ENCODE results near the gene TP53RK.

TP53RK gene

DNA sequence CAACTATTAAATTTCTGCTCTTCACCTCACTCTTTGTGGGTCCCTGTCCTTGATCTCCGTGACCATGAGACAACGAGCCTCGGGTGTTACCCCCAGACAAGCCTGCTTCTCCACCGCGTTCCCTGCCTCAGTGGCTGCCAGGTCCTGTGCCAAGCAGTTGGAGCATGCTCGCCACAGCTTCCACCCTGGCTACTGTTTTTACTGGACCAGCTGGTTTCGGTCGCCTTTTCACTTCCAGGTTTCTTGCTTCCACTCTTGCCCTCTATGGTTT lies 5.6 kb downstream of the TP53RK start:
- TF ChIP-seq, protein P1, sequence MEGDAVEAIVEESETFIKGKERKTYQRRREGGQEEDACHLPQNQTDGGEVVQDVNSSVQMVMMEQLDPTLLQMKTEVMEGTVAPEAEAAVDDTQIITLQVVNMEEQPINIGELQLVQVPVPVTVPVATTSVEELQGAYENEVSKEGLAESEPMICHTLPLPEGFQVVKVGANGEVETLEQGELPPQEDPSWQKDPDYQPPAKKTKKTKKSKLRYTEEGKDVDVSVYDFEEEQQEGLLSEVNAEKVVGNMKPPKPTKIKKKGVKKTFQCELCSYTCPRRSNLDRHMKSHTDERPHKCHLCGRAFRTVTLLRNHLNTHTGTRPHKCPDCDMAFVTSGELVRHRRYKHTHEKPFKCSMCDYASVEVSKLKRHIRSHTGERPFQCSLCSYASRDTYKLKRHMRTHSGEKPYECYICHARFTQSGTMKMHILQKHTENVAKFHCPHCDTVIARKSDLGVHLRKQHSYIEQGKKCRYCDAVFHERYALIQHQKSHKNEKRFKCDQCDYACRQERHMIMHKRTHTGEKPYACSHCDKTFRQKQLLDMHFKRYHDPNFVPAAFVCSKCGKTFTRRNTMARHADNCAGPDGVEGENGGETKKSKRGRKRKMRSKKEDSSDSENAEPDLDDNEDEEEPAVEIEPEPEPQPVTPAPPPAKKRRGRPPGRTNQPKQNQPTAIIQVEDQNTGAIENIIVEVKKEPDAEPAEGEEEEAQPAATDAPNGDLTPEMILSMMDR (IDR thresholded peaks at IDR 0.05; ENCODE audit: insufficient read depth, low read depth, low read length, missing control alignments): no peak
- DNase-seq (ENCODE audit: low read depth): peak; percentile 26
- H3K4me3 ChIP-seq (ENCODE audit: low read depth, low read length): no peak overlapping the region

DNA sequence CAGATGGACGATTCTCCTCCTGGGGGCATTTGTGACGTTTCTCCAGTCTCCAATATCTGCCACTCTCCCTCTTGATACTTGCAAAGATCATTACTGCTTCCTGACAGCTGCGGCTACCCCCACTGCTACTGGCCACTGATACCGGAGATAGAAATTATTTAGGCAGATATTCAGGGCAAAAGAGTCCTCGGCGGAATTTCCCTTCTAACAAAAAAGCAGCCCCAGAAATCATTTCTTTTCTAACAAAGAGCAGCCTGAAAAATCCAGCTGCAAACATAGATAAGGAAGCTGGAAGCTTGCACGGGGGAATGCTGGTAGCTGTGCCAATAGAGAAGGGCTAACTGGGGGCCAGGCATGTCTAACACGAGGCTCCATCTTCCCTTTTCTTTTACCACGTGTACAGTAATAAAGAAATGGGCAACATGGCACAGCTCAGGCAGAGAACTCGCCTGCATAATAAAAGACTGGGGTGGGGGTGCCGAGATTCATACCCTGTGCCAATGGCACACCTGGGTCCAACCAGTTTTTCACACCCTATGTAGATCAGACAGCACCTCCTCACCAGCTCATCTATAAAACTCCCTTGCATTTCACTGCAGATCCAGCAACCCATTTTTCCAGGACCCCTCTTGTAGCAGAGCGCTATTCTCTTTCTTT lies 6.1 kb downstream of the TP53RK start:
- H3K4me3 ChIP-seq (ENCODE audit: low read depth, low read length): no peak overlapping the region
- no peak for DNase-seq (ENCODE audit: low read depth)
- TF ChIP-seq, protein P1 (IDR thresholded peaks at IDR 0.05; ENCODE audit: insufficient read depth, low read depth, low read length, missing control alignments): no peak

DNA sequence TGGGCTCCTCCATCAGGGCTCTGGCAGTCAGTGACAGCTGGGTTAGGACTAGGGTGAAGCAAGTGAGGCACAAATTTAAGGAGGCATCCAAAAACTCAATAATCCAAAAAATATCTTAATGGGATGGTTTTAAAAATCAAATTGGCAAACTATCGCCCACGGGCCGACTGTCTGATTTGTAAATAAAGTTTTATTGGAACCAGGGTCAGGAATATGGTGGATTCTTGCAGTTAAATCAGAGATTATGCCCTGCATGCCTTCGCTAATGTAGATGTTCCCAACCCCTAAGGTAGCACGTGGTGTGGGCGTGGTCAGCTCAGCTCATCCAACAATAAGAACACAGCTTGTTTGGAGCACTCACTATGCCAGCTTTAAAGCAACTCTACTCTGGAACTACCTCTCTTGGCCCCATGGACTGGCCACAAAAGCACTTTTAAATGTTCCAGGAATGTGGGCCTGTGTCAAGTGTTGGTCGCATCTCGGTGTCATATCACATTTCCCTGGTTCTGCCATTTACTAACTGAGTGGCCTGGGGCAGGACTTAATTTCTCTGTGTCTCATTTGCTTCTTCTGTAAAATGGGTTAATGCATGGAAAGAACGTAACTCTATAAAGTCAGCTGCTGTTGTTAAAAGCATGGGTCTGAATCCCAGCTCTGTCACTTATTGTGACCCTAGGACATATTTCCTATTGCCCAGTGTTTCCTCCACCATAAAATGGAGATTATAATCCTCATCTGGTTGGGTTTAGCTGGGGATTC lies 7.0 kb downstream of the TP53RK start:
- no peak overlapping the region for H3K4me3 ChIP-seq (ENCODE audit: low read depth, low read length)
- TF ChIP-seq, protein P1 (IDR thresholded peaks at IDR 0.05; ENCODE audit: insufficient read depth, low read depth, low read length, missing control alignments): no peak
- no peak for DNase-seq (ENCODE audit: low read depth)

DNA sequence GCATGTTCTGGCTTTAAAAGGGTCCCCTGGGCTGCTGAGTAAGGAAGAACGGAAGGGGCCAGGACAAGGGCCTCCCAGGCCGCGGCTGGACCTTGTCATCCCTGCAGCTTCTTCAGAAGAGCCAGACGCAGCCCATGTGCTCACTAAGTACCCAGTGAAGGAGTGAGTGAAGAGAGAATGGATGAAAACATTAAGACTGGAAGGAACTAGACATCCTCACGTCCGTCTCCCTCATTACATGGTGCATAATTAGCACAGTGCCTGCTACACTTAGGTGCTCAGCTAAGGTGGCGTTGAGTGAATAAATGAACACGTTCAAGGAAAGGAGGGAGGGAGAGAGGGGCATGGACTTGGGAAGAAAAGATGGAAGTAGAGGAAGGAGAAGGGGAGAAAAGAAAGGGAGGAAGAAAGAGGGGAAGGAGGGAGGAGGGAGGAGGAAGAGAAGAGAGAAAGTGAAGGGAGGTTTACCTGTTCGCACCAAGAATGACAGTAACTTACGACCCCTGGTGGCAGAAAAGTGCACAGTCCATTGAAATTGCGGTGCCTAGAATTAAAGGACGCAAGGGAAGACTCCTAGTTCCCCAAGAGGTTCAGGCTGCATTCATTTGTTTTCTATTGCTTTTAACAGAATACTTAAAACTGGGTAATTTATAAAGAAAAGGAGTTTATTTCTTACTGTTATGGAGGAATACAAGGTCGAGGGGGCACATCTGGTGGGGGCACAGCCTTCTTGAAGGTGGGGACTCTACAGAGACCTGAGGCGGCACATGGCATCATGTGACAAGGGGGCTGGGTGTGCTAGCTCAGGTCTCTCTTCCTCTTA lies 8.0 kb downstream of the TP53RK start:
- TF ChIP-seq, protein P1 (IDR thresholded peaks at IDR 0.05; ENCODE audit: insufficient read depth, low read depth, low read length, missing control alignments): peak; percentile 82
- DNase-seq (ENCODE audit: low read depth): peak; percentile 74
- H3K4me3 ChIP-seq (ENCODE audit: low read depth, low read length): no peak overlapping the region

DNA sequence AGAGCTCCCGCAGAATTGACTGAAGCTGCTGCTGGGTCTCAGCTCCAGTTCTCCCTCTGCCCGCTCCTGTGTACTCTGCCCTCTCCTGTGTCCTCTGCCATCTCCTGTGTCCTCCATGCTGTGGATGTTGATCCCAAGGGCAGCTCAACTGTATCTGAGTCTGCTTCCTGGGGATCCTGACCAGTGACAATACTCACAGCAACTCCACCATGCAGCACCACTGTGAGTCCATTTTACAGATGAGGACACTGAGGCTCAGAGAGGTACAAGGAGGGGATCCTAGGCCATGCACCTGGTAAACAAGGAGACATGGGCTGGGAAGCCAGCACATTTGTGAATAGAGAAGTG lies 8.6 kb downstream of the TP53RK start:
- no peak for DNase-seq (ENCODE audit: low read depth)
- TF ChIP-seq, protein P1 (IDR thresholded peaks at IDR 0.05; ENCODE audit: insufficient read depth, low read depth, low read length, missing control alignments): no peak
- no peak overlapping the region for H3K4me3 ChIP-seq (ENCODE audit: low read depth, low read length)

DNA sequence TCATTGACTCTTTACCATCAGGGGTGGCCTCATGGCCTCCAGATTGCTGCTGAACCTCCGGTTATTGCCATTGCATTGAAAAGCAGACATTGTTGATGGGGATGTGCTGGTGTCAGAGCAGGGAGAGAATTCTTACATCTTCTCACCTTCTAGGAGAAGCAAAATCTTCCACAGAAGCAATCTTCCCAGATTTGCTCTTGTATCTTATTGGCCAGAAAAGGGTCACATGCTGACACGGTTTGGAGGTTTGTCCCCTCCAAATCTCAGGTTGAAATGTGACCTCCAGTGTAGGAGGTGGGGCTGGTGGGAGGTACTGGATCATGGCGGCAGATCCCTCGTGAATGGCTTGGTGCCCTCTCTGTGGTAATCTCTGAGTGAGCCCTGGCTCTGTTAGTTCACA lies 10.7 kb downstream of the TP53RK start:
- TF ChIP-seq, protein P1 (IDR thresholded peaks at IDR 0.05; ENCODE audit: insufficient read depth, low read depth, low read length, missing control alignments): no peak
- H3K4me3 ChIP-seq (ENCODE audit: low read depth, low read length): no peak overlapping the region
- DNase-seq (ENCODE audit: low read depth): no peak

Data from GM12865 (cell line).